Gastroesophageal sphincter (tissue), 4 donors: ENCODE data around the gene C1orf174. TPM values are rescaled to one million over a fixed set of nuclear protein-coding genes. Genes with fewer than 3 reads are reported as not detected.

ENCODE experiments used
- ATAC-seq: fragments of 150-250 bp; one replicate; pipeline ENCODE4 v1.9.1; 2016; ENCODE audit warnings: mild to moderate bottlenecking, moderate library complexity
- H3K27ac ChIP-seq, 4 donors: fragments of 200-600 bp; sonication (generic) in 3 of 4; 1 replicate in 3 of 4; 2 replicates in 1 of 4; pipeline ENCODE4 v1.5.1; 2016 to 2019
- H3K27me3 ChIP-seq: fragments of 200-600 bp; sonication (generic); one replicate; pipeline ENCODE4 v1.5.1; 2019
- H3K36me3 ChIP-seq, 2 donors: fragments of 200-600 bp; sonication (generic); one replicate each; pipeline ENCODE4 v1.5.1; 2019; ENCODE audit warnings: control low read depth in 1 of 2
- H3K4me1 ChIP-seq, 3 donors: fragments of 200-600 bp; sonication (generic); 1 replicate in 2 of 3; 2 replicates in 1 of 3; pipeline ENCODE4 v1.5.1; 2016 to 2019; ENCODE audit warnings: control low read depth in 2 of 3
- H3K4me3 ChIP-seq, 2 donors: fragments of 200-600 bp; sonication (generic); one replicate each; pipeline ENCODE4 v1.5.1; 2019; ENCODE audit warnings: mild to moderate bottlenecking in 1 of 2, moderate library complexity in 1 of 2
- H3K9me3 ChIP-seq, 3 donors: fragments of 200-600 bp; sonication (generic); one replicate each; pipeline ENCODE4 v1.5.1; 2017 to 2019; ENCODE audit warnings: control low read depth in 2 of 3
- EP300 ChIP-seq: sonication (generic); formaldehyde crosslinking; IDR thresholded peaks from one replicate; pipeline ENCODE4 v1.6.1; 2017; ENCODE audit warnings: antibody characterized with exemption, mild to moderate bottlenecking
- POLR2A ChIP-seq, 2 donors: fragments of 450-650 bp; IDR thresholded peaks; one replicate each; pipeline ENCODE4 v1.6.1; 2017; ENCODE audit warnings: antibody characterized with exemption in 2 of 2, mild to moderate bottlenecking in 2 of 2, moderate library complexity in 1 of 2
- POLR2AphosphoS5 ChIP-seq: sonication (generic); formaldehyde crosslinking; IDR thresholded peaks from one replicate; pipeline ENCODE4 v1.6.1; 2017; ENCODE audit warnings: antibody characterized with exemption
- WGBS, 2 donors: methylation state at CpG; one replicate each; pipeline ENCODE4 v1.1.5; 2018; ENCODE audit warnings: low coverage in 1 of 2; 5-methylcytosine and 5-hydroxymethylcytosine counted together
- total RNA-seq, 4 donors: library from RNA; depleted of rRNA; stranded (reverse); fragments of >200 nt; gene quantifications; one replicate each; pipeline ENCODE4 v1.1.0, GENCODE V29; 2016
- TF ChIP-seq, protein P1 (sequence below), 4 experiments: fragments of 200-600 bp in 2 of 4; fragments of 450-650 bp in 2 of 4; sonication (generic) in 1 of 4; IDR thresholded peaks; one replicate each; pipeline ENCODE4 v1.5.1; 2017 to 2019; ENCODE audit warnings: antibody characterized with exemption in 4 of 4, mild to moderate bottlenecking in 2 of 4, moderate library complexity in 2 of 4

C1orf174 gene
- total RNA-seq, 4 donors from 2014 or later = 16.4 to 35.3 (median 26.7) TPM

DNA sequence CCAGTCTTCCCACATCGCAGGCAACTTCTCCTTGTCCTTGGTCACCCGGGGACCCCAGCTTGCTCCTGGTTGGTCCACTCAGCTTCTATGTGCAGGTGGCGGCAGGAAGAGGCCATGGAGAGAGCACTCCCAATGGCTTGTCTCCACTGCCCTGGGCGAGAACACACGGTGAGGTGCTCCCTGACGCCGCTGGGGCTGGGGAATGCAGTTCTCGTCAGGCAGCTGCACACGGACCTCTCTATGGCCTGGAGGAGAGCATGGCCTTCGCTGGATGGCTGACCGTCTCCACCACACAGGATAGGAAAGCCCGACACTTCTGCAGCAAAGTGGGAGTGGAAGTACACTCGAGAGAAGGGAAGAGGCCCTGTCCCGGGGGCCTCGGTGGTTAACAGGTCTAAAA is 11.8 kb downstream of the C1orf174 start:
- H3K27ac ChIP-seq = no peak overlapping the region
- no peaks in the 10 kb centered on the region for H3K9me3 ChIP-seq
- TF ChIP-seq, protein P1, sequence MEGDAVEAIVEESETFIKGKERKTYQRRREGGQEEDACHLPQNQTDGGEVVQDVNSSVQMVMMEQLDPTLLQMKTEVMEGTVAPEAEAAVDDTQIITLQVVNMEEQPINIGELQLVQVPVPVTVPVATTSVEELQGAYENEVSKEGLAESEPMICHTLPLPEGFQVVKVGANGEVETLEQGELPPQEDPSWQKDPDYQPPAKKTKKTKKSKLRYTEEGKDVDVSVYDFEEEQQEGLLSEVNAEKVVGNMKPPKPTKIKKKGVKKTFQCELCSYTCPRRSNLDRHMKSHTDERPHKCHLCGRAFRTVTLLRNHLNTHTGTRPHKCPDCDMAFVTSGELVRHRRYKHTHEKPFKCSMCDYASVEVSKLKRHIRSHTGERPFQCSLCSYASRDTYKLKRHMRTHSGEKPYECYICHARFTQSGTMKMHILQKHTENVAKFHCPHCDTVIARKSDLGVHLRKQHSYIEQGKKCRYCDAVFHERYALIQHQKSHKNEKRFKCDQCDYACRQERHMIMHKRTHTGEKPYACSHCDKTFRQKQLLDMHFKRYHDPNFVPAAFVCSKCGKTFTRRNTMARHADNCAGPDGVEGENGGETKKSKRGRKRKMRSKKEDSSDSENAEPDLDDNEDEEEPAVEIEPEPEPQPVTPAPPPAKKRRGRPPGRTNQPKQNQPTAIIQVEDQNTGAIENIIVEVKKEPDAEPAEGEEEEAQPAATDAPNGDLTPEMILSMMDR (IDR thresholded peaks at IDR 0.05) = no peak
- no peak for TF ChIP-seq POLR2A (IDR thresholded peaks at IDR 0.05)
- TF ChIP-seq POLR2AphosphoS5 = no peak
- no peak for TF ChIP-seq EP300
- H3K4me1 ChIP-seq = peaks cover 0 to 10% (median 0%) of the 10 kb centered on the region in 3 donors
- 91 to 93% methylated on average over 2 to 4 of the region's 15 CpGs for WGBS, 2 donors
- peaks cover 0 to 84% of the 10 kb centered on the region in 2 donors for H3K36me3 ChIP-seq
- H3K27me3 ChIP-seq = no peaks in the 10 kb centered on the region
- H3K4me3 ChIP-seq = no peak overlapping the region
- ATAC-seq = no peak

- TF ChIP-seq, protein P1 (IDR thresholded peaks at IDR 0.05) = no peak
- no peak for TF ChIP-seq POLR2AphosphoS5
- no peak for TF ChIP-seq POLR2A (IDR thresholded peaks at IDR 0.05)
- TF ChIP-seq EP300 = no peak
- H3K9me3 ChIP-seq = no peaks in the 10 kb centered on the region
- 51 to 76% methylated on average over 3 to 7 of the region's 8 CpGs for WGBS, 2 donors
- H3K4me1 ChIP-seq = no peaks in the 10 kb centered on the region
- ATAC-seq = no peak
- no peak overlapping the region for H3K4me3 ChIP-seq
- H3K36me3 ChIP-seq = peaks cover 0 to 90% of the 10 kb centered on the region in 2 donors
- no peak overlapping the region for H3K27ac ChIP-seq
- no peaks in the 10 kb centered on the region for H3K27me3 ChIP-seq
These were observed 13.4 kb downstream of the C1orf174 start for GRCh38 chr1:3886691-3887090.

DNA sequence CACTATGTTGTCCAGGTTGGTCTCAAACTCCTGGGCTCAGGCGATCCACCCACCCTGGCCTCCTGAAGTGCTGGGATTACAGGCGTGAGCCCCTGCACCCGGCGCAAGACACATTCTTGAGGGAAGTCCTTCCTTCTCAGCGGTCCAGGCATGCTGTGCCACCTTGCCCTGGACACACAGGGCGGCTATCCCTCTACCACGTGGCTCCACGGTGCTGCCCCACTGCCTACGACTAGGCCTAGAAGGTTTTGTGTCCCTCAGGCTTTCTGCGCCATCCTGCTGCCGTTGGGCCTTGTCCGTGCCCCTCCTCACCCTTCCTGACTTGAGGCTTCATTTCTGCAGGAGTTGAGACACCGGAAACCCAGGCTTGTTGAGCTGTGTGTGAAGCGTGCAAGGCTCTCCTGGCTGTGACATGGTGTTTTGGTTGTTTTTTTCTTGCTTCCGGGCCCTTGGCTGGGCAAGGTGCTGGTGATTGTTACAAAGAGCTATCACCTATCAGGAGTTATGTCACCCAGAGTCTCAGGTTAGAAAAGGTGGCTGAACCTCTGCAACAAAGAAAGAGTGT is 13.9 kb downstream of the C1orf174 start:
- no peak for TF ChIP-seq POLR2A (IDR thresholded peaks at IDR 0.05)
- TF ChIP-seq, protein P1 (IDR thresholded peaks at IDR 0.05) = no peak
- no peak for TF ChIP-seq EP300
- no peak for TF ChIP-seq POLR2AphosphoS5
- Histone ChIP-seq H3K27me3 (no peaks in the 10 kb centered on the region), H3K9me3 (no peaks in the 10 kb centered on the region), H3K27ac (no peak overlapping the region), H3K4me3 (no peak overlapping the region), H3K4me1 (no peaks in the 10 kb centered on the region), H3K36me3 (peaks cover 0 to 90% of the 10 kb centered on the region in 2 donors)
- no peak for ATAC-seq
- 77 to 90% methylated on average over 2 to 4 of the region's 15 CpGs for WGBS, 2 donors

- no peaks in the 10 kb centered on the region for H3K27me3 ChIP-seq
- TF ChIP-seq, protein P1 (IDR thresholded peaks at IDR 0.05) = no peak
- TF ChIP-seq EP300 (no peak), POLR2AphosphoS5 (no peak), POLR2A (IDR thresholded peaks at IDR 0.05) (no peak)
- H3K9me3 ChIP-seq = no peaks in the 10 kb centered on the region
- H3K36me3 ChIP-seq = peaks cover 0 to 90% of the 10 kb centered on the region in 2 donors
- H3K27ac ChIP-seq = no peak overlapping the region
- 76 to 100% methylated on average over 1 to 7 of the region's 7 CpGs for WGBS, 2 donors
- ATAC-seq = no peak
- no peaks in the 10 kb centered on the region for H3K4me1 ChIP-seq
- no peak overlapping the region for H3K4me3 ChIP-seq
These were observed 14.5 kb downstream of the C1orf174 start for GRCh38 chr1:3885611-3886010.

- H3K9me3 ChIP-seq = no peaks in the 10 kb centered on the region
- no peak for ATAC-seq
- WGBS, 2 donors = 90 to 93% methylated on average over 12 to 13 of the region's 13 CpGs
- no peak for TF ChIP-seq POLR2AphosphoS5
- TF ChIP-seq EP300 = no peak
- TF ChIP-seq POLR2A (IDR thresholded peaks at IDR 0.05) = no peak
- TF ChIP-seq, protein P1 (IDR thresholded peaks at IDR 0.05) = no peak
- H3K36me3 ChIP-seq = peaks cover 0 to 90% of the 10 kb centered on the region in 2 donors
- no peaks in the 10 kb centered on the region for H3K27me3 ChIP-seq
- no peak overlapping the region for H3K27ac ChIP-seq
- H3K4me1 ChIP-seq = no peaks in the 10 kb centered on the region
- no peak overlapping the region for H3K4me3 ChIP-seq
These were observed 15.1 kb downstream of the C1orf174 start for GRCh38 chr1:3884966-3885365.
